Testis (tissue), 2 donors: ENCODE results near the gene RTP3.

ENCODE experiments used
- CTCF ChIP-seq, 3 experiments: fragments of 450-650 bp in 2 of 3; fragments of 200-600 bp in 1 of 3; sonication (generic) in 1 of 3; IDR thresholded peaks; one replicate each; pipeline ENCODE4 v1.5.1; 2016 to 2019; ENCODE audit warnings: antibody characterized with exemption in 3 of 3, mild to moderate bottlenecking in 2 of 3, moderate library complexity in 1 of 3
- POLR2A ChIP-seq: fragments of 450-650 bp; IDR thresholded peaks from one replicate; pipeline ENCODE4 v1.6.1; 2017; ENCODE audit warnings: antibody characterized with exemption, mild to moderate bottlenecking, moderate library complexity

DNA sequence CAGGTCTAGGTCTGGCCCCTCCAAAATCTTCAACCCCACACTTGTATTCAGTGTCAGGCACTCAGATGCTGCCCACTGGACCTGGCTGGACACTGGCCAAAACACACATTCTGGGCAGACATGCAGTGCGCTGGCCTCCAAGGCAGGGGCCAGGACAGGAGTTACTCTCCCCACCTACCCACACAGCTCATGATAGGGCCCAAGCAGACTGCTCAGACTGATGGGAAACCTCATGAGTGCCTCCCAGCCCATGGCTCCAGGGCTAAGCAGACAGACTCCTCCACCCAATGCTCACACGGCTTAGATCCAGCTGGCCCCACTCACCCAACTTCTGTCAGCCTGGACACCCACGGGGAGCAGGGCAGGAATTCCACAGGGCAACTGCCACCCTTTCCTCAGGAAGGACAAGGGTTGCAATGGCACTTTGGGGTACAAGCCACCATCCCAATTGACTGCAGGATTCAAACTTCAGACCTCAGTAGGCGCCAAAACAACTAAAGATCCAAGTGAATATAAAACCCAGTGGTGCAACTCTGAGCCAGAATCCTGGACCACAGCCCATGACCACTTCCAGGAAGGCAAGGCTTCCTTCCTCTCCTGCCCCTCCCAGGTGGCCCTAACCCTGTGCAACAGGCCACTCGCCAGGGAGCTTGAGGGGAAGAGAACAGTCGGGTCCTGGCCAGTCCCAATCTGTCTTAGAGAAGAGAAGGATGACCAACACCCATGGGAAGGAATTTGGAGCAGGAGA, 34.5 kb upstream of the RTP3 start:
- no peak for TF ChIP-seq CTCF (IDR thresholded peaks at IDR 0.05)
- no peak for TF ChIP-seq POLR2A
